Measurements from ENCODE around the gene DLGAP4.

The DLGAP4 gene

DNA sequence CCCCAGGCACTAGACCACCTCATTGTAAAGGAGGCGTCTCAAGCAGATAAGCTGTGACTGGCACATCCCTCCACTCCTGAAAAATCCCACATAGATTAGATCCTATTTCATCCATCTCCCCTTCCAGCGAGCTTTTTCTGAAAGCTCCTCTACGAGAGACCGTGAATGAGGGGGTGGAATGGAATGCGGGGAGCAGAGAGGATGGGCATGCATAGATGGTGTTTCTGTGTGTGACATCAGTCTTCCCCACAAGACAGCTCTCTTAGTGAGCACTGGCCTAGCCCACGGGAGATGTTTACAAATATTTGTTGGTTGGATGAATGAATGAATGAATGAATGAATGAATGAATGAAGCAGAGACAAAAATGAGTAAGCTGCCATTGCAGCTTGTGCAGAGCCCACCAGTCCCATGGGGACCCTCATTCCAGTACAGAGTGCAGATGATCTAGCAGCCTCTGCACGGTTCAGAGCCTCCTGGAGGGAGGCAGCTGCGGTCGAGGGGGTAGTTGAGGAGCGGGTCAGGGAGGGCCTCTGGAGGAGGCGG lies 98.4 kb downstream of the DLGAP4 start:
- TF ChIP-seq, protein P1, sequence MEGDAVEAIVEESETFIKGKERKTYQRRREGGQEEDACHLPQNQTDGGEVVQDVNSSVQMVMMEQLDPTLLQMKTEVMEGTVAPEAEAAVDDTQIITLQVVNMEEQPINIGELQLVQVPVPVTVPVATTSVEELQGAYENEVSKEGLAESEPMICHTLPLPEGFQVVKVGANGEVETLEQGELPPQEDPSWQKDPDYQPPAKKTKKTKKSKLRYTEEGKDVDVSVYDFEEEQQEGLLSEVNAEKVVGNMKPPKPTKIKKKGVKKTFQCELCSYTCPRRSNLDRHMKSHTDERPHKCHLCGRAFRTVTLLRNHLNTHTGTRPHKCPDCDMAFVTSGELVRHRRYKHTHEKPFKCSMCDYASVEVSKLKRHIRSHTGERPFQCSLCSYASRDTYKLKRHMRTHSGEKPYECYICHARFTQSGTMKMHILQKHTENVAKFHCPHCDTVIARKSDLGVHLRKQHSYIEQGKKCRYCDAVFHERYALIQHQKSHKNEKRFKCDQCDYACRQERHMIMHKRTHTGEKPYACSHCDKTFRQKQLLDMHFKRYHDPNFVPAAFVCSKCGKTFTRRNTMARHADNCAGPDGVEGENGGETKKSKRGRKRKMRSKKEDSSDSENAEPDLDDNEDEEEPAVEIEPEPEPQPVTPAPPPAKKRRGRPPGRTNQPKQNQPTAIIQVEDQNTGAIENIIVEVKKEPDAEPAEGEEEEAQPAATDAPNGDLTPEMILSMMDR (conservative IDR thresholded peaks at IDR 0.05; ENCODE audit: control insufficient read depth, insufficient read depth, low read depth, low read length): no peak
- H3K4me3 ChIP-seq (ENCODE audit: control insufficient read depth, low read depth, low read length): no peak overlapping the region
- DNase-seq (ENCODE audit: low read depth): no peak

DNA sequence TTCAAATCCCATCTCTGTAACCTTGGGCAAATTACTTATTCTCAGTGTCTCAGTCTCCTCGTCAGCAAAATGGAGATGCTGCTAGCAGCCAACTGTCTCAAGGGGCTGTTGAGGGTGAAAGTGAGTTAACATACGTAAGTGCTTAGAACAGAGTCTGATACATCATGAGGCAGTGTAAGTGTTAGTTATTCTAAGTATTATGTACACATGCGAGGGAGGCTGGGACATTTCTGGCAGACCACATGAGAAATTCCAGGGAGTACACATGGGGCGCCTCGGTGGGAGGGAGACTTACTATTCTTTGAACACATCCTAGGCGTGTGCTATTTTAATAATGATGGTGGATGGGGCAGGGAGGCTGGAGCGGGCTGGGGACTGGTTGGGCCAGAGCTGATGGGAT lies 99.1 kb downstream of the DLGAP4 start:
- TF ChIP-seq, protein P1 (conservative IDR thresholded peaks at IDR 0.05; ENCODE audit: control insufficient read depth, insufficient read depth, low read depth, low read length): no peak
- no peak overlapping the region for H3K4me3 ChIP-seq (ENCODE audit: control insufficient read depth, low read depth, low read length)
- peak; percentile 50 for DNase-seq (ENCODE audit: low read depth)

DNA sequence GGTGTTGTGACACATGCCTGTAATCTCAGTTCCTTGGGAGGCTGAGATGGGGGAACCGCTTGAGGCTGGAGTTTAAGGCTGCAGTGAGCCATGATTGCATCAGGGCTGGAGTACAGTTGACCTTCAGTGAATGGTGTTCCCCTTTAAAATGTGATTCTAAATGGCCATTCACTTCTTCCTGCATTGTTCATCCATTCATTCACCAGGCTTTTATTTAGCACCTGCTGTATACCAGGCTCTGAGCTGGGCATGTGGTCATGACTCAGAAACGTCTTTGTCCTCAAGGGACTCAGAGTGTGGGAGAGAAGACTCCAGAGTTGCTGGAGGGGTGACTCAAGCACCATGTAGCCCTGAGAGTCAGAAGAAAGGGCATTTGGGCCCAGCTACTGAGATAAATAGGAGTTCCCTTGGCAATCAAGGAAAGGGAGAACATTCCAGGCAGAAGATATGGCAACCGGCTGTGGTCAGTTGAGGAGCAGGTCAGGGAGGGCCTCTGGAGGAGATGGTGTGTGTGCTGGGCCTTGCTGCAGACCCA lies 101.1 kb downstream of the DLGAP4 start:
- peak; percentile 85 for DNase-seq (ENCODE audit: low read depth)
- H3K4me3 ChIP-seq (ENCODE audit: control insufficient read depth, low read depth, low read length): no peak overlapping the region
- TF ChIP-seq, protein P1 (conservative IDR thresholded peaks at IDR 0.05; ENCODE audit: control insufficient read depth, insufficient read depth, low read depth, low read length): no peak

DNA sequence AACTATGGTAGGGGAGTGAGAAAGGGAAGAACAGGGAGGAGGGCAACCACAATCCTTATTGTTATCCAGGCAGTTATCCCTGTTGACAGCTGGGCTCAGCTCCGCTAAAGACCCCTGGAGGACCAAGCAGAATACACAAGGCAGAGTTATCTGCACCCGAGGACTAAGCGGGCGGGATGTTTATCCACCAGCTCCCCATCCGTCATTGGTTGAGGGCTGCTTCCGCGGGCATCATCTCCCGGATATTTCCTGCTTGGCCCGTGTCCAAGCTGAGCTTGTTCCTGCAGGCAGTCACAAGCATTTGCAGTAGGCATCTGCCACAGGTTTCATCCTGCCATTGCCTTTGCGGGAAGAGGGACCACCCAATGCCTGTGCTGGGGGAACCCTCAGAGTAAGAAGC lies 102.1 kb downstream of the DLGAP4 start:
- TF ChIP-seq, protein P1 (conservative IDR thresholded peaks at IDR 0.05; ENCODE audit: control insufficient read depth, insufficient read depth, low read depth, low read length): no peak
- no peak overlapping the region for H3K4me3 ChIP-seq (ENCODE audit: control insufficient read depth, low read depth, low read length)
- DNase-seq (ENCODE audit: low read depth): peak; percentile 37

DNA sequence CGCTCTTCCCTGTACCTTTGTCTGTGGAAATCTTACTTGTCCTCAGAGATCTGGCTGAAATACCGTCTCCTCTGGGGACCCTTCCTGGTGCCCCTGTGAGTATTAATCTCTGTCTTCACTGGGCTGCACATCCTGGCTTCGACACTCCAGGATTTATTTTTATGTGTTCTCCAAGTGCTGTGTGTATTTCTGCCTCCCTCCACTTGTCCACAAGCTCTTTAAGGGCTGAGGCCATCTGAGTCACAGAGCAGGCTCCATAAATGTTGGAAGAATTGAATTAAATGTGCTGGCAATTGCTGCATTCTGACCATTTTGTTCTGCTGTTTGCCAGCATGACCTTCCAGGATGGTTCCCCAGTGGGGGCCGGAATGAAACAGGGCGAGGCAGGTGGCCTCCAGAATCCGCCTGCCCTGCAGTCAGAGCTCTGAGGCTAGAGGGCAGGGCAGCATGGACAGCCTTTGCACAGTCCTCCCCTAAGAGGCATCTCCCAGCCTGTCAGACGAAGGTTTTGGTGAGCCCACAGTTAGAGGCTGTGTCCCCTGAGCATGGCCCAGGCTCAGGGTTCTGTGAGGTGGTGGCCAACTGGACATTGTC lies 105.8 kb downstream of the DLGAP4 start:
- no peak overlapping the region for H3K4me3 ChIP-seq (ENCODE audit: control insufficient read depth, low read depth, low read length)
- TF ChIP-seq, protein P1 (conservative IDR thresholded peaks at IDR 0.05; ENCODE audit: control insufficient read depth, insufficient read depth, low read depth, low read length): no peak
- DNase-seq (ENCODE audit: low read depth): no peak

DNA sequence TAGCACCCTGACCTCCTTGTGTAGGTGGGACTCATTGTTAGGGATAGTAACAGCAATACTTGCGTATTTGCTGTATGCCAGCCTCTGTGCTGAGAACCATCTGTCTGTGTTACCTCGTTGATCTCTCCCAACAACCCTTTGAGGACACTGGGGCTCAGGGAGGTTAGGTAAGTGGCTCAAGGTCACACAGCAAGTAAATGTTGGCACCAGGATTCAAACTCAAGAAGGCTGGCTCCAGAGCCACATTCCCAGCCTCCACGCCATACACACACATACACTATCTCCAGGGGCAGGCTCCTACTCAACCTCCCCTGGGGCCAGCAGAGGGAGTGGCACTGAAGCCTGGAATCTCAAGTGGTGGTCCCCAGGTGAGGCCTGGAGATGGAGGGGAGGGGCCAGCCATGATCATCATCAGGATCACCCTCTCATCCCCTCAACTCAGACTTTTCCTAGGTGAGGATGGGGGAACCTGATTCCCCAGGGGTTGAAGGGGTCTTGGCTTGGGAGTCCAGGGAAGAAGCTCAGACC lies 109.4 kb downstream of the DLGAP4 start:
- no peak overlapping the region for H3K4me3 ChIP-seq (ENCODE audit: control insufficient read depth, low read depth, low read length)
- no peak for DNase-seq (ENCODE audit: low read depth)
- TF ChIP-seq, protein P1 (conservative IDR thresholded peaks at IDR 0.05; ENCODE audit: control insufficient read depth, insufficient read depth, low read depth, low read length): no peak
